Mesodermal cell (in vitro differentiated cells): ENCODE results near the gene CPLX1.

Source experiments
- H3K27ac ChIP-seq: 2 replicates; pipeline ENCODE4 v1.7.0; 2013; ENCODE audit warnings: mild to moderate bottlenecking, low read depth, low read length, moderate library complexity; ENCODE audit not compliant: severe bottlenecking
- H3K36me3 ChIP-seq: 2 replicates; pipeline ENCODE4 v1.7.1; 2013; ENCODE audit warnings: mild to moderate bottlenecking, low read length, moderate library complexity; ENCODE audit not compliant: control insufficient read depth, insufficient read depth
- H3K4me1 ChIP-seq: one replicate; pipeline ENCODE4 v1.7.1; 2013; ENCODE audit warnings: mild to moderate bottlenecking, low read length; ENCODE audit not compliant: insufficient read depth, control insufficient read depth, poor library complexity, severe bottlenecking
- H3K4me3 ChIP-seq: 2 replicates; pipeline ENCODE4 v1.7.0; 2013; ENCODE audit warnings: low read length, control low read depth, mild to moderate bottlenecking; ENCODE audit not compliant: insufficient read depth, poor library complexity, severe bottlenecking; ENCODE audit errors: extremely low read depth
- H3K9me3 ChIP-seq: 2 replicates; pipeline ENCODE4 v1.7.1; 2013; ENCODE audit warnings: mild to moderate bottlenecking, low read length, moderate library complexity; ENCODE audit not compliant: control insufficient read depth
- WGBS, 2 experiments: methylation state at CpG; one replicate each; pipeline ENCODE4 v1.1.5; 2013; ENCODE audit warnings: missing lambda C conversion rate in 2 of 2; ENCODE audit not compliant: insufficient coverage in 2 of 2; 5-methylcytosine and 5-hydroxymethylcytosine counted together

Gene CPLX1

GRCh38 chr4:824461-825062, 1.4 kb downstream of the CPLX1 start:
- H3K4me3 ChIP-seq, result no peak overlapping the region
- H3K4me1 ChIP-seq, result peaks cover 4% of the 10 kb centered on the region
- no peak overlapping the region for H3K27ac ChIP-seq
- no peaks in the 10 kb centered on the region for H3K36me3 ChIP-seq
- no peaks in the 10 kb centered on the region for H3K9me3 ChIP-seq
- 9 to 13% methylated on average over 15 to 21 of the region's 23 CpGs for WGBS, 2 experiments

- WGBS, 2 experiments, result 52 to 56% methylated on average over 16 to 21 of the region's 24 CpGs
- Histone ChIP-seq H3K4me3 (no peak overlapping the region), H3K27ac (no peak overlapping the region), H3K4me1 (peaks cover 4% of the 10 kb centered on the region), H3K36me3 (no peaks in the 10 kb centered on the region), H3K9me3 (no peaks in the 10 kb centered on the region)
Measured at GRCh38 chr4:823761-824460, 2.0 kb downstream of the CPLX1 start.

DNA sequence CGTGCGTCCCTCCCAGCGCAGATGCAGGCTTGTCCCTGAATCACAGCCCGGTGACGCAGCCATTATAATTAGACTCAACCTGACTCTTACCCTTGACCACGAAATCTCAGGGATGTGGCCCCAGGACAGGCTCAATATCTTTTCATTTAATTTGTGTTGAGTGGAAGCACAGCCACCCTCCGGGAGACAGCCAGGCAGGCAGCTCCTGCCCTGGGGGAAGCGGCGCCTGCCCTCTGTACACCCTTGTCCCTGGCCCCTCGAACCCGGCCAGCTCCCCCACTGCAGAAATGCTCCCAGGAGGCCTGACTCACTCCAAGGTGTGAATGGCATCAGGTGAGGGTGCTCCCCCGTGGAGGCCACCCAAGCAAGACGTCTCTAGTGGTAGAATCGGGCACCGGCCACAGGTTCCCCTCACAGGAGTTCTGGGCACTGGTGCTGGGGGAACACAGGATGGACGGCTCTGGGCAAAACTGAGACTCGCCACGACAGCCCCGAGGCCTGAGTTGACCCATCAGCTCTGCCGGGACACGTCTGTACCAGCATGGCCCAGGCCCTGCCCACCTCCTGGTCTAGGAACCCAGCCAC, 2.7 kb downstream of the CPLX1 start:
- Histone ChIP-seq H3K27ac (no peak overlapping the region), H3K4me1 (peaks cover 4% of the 10 kb centered on the region), H3K4me3 (no peak overlapping the region), H3K36me3 (no peaks in the 10 kb centered on the region), H3K9me3 (no peaks in the 10 kb centered on the region)
- WGBS, 2 experiments, result 74 to 76% methylated on average over 16 to 20 of the region's 21 CpGs

GRCh38 chr4:822361-823175, 3.4 kb downstream of the CPLX1 start:
- Histone ChIP-seq H3K36me3 (no peaks in the 10 kb centered on the region), H3K9me3 (no peaks in the 10 kb centered on the region), H3K4me1 (peaks cover 4% of the 10 kb centered on the region), H3K4me3 (no peak overlapping the region), H3K27ac (no peak overlapping the region)
- 60 to 61% methylated on average over 20 to 24 of the region's 24 CpGs for WGBS, 2 experiments

DNA sequence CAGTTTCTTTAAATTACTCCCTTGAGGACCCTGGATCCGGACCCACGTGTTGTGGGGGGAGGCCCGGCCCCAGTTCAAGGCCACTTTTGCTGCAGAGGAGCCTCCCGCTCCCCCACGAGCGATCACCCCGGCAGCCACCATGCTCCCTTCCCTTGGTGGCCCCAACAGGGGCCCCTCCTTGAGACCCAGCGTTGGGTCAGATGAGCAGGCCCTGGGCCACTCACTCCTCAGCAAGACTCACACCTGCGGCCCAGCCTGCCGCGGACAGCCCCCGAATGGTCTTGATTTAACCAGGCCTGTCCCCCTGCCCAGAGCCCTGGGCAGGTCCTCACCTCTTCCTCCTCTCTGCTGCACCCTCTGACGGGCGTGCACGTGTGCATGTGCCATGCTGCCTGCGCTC, 4.3 kb downstream of the CPLX1 start:
- Histone ChIP-seq H3K4me3 (no peak overlapping the region), H3K27ac (no peak overlapping the region), H3K36me3 (no peaks in the 10 kb centered on the region), H3K9me3 (no peaks in the 10 kb centered on the region), H3K4me1 (peaks cover 4% of the 10 kb centered on the region)
- WGBS, 2 experiments, result 77 to 78% methylated on average over 15 to 16 of the region's 16 CpGs

DNA sequence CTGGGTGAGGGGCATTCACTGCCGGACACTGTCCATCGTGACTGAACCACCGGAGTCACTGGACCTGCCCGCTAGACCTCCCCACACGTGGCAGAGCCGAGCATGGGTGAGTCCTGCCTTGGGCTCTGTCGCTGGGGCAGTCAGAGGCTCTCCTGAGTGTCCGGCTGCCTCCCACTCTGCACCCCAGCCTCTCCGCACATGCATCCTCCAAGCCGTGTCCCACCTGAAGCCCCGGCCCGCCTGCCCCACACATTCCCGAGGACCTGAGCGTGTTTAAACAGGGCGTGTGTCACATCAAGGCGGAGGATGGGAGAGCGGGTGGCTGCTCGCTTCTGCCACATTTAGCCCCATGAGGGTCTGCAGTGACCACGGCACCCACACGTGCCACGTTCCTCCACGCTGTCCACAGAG, 4.7 kb downstream of the CPLX1 start:
- H3K4me3 ChIP-seq, result no peak overlapping the region
- H3K9me3 ChIP-seq, result no peaks in the 10 kb centered on the region
- 79 to 83% methylated on average over 21 of the region's 22 CpGs for WGBS, 2 experiments

DNA sequence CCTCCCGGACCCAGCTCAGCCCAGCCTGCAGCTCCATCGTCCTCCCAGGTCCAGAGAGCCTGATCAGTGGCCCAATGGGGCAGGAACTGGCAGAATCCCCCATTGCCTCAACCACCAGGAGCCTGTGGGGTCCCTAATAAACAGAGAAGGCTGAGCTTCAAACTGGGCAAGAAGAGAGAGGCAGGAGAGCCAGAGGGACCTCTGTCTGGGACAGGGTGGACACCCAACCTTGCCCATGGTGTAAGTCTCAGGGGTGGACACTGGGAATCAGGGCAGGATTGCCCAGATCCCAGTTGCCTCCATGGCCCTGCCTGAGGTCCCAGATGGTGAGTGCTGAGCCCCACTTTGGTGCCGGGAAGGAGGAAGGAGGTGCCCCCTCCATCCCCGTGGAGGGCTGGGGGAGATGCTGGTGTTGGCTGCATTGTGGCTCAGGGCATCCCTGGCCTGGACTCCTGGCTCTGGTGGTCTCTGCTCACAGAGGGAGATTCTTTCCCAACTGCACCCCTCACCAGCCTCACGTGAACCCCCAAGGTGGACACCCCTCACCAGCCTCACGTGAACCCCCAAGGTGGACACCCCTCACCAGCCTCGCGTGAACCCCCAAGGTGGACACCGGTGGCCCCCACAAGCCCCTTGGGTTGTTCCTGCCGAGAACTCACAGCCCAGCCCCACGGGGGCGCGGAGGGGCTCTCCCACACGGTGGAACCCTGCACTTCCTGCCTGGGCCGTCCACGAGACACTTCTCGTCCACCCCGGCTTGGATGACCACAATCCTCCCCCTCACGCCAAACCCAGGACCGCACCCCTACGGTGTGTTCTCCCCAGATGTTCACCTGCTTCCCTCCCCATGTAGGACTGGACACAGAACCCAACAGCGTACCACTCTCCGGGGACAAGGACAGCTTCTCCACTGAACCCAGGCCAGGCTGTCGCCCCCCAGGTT, 5.4 kb downstream of the CPLX1 start:
- Histone ChIP-seq H3K36me3 (no peaks in the 10 kb centered on the region), H3K4me1 (peaks cover 4% of the 10 kb centered on the region), H3K4me3 (no peak overlapping the region), H3K27ac (no peak overlapping the region), H3K9me3 (no peaks in the 10 kb centered on the region)
- 81 to 84% methylated on average over 18 to 22 of the region's 24 CpGs for WGBS, 2 experiments

More for the DNA sequence above, 4.7 kb downstream of the CPLX1 start:
- peaks cover 4% of the 10 kb centered on the region for H3K4me1 ChIP-seq
- no peak overlapping the region for H3K27ac ChIP-seq
- H3K36me3 ChIP-seq, result no peaks in the 10 kb centered on the region

GRCh38 chr4:819401-820229, 6.3 kb downstream of the CPLX1 start:
- 67 to 79% methylated on average over 16 to 17 of the region's 20 CpGs for WGBS, 2 experiments
- H3K36me3 ChIP-seq, result no peaks in the 10 kb centered on the region
- no peak overlapping the region for H3K4me3 ChIP-seq
- H3K4me1 ChIP-seq, result no peaks in the 10 kb centered on the region
- no peaks in the 10 kb centered on the region for H3K9me3 ChIP-seq
- H3K27ac ChIP-seq, result no peak overlapping the region

- Histone ChIP-seq H3K4me3 (no peak overlapping the region), H3K36me3 (no peaks in the 10 kb centered on the region)
- 82 to 87% methylated on average over 36 to 39 of the region's 42 CpGs for WGBS, 2 experiments
Measured at GRCh38 chr4:818106-818921, 7.6 kb downstream of the CPLX1 start.

More at GRCh38 chr4:818106-818921, 7.6 kb downstream of the CPLX1 start:
- H3K27ac ChIP-seq, result no peak overlapping the region
- no peaks in the 10 kb centered on the region for H3K4me1 ChIP-seq
- H3K9me3 ChIP-seq, result no peaks in the 10 kb centered on the region
